Pancreas (tissue), 10 donors: ENCODE data around the gene OGG1. TPM values are rescaled to one million over a fixed set of nuclear protein-coding genes. Genes with fewer than 3 reads are reported as not detected.

Experiments used
- ATAC-seq, 4 donors: fragments of 200-7000 bp; cut with Tn5 transposase; one replicate each; pipeline versions ENCODE4 v1.8.0 to v1.9.1; 2020; ENCODE audit warnings: mild to moderate bottlenecking in 4 of 4, moderate library complexity in 4 of 4
- DNase-seq, 6 donors: peaks; one replicate each; pipeline ENCODE4 v3.0.0-alpha.2; 2020
- FAIRE-seq: peaks from 2 replicates; lab custom pipeline; 2012; peaks lifted over from hg19 to GRCh38; lab: Jason Lieb, UNC
- H3K27ac ChIP-seq, 4 donors: fragments of 200-600 bp; sonication (generic); 1 replicate in 3 of 4; 2 replicates in 1 of 4; pipeline versions ENCODE4 v1.5.0 to v1.8.0; 2020
- H3K27me3 ChIP-seq, 4 donors: fragments of 200-600 bp; one replicate each; pipeline ENCODE4 v1.8.0; 2021
- H3K36me3 ChIP-seq, 3 donors: fragments of 200-600 bp; sonication (generic) in 1 of 3; one replicate each; pipeline versions ENCODE4 v1.5.0 to v1.8.0; 2020 to 2021
- H3K4me1 ChIP-seq, 3 donors: fragments of 200-600 bp; one replicate each; pipeline ENCODE4 v1.8.0; 2021
- H3K4me3 ChIP-seq, 4 donors: fragments of 200-600 bp; sonication (generic) in 2 of 4; one replicate each; pipeline versions ENCODE4 v1.5.0 to v1.8.0; 2020 to 2021
- H3K9me3 ChIP-seq, 4 donors: fragments of 200-600 bp; one replicate each; pipeline ENCODE4 v1.8.0; 2021
- WGBS, 2 donors: extraction: QIAGEN DNeasy Blood & Tissue Kit; methylation state at CpG; one replicate each; pipeline ENCODE4 v1.1.7; 2013; 5-methylcytosine and 5-hydroxymethylcytosine counted together
- intact Hi-C, 3 donors: fragments of 100-400 bp; cut with DNase I; formaldehyde crosslinking; loops; one replicate each; pipeline versions ENCODE4 v1.11.1 to v1.14.2; 2022
- polyA plus RNA-seq, 2 donors: library from polyadenylated mRNA; stranded (reverse); fragments of 200-250 nt; gene quantifications; one replicate each; pipeline ENCODE4 v1.2.3, GENCODE V29; 2013
- total RNA-seq, 6 donors: library from RNA; stranded (reverse); fragmentation: NEBNext Ultra II Directional in 4 of 6; extraction: Animal tissue kit (Norgen Biotek cat#: 25700) in 4 of 6; gene quantifications; one replicate each; pipeline versions ENCODE4 v1.2.1 to v1.2.4, GENCODE V29; 2021 to 2023
- TF ChIP-seq, protein P1 (sequence below), 4 donors: fragments of 200-600 bp; sonication (generic) in 3 of 4; IDR thresholded peaks; one replicate each; pipeline versions ENCODE4 v1.5.0 to v1.8.0; 2021; ENCODE audit warnings: antibody characterized with exemption in 4 of 4
- donor health status: healthy with polysubstance abuse.
- donor health status: DM: no; HTN: no; CAD: no; lungs with moderate emphysema.
- donor health status: DM: no; HTN: no; CAD: no.
- donor health status: control.
- donor health status: control.
- donor health status: Bipolar disorder and iron deficiency.
- donor health status: DM: yes; HTN: yes; CAD: no.
- donor health status: DM: no; HTN: no; CAD: no.
- donor health status: DM: no; HTN: no; CAD: no.
- donor health status: DM: yes; HTN: yes; CAD: no.

The OGG1 gene
- total and polyA plus RNA-seq, 8 donors, result 5.9 to 13.9 (median 9.1) TPM

- intact Hi-C loops, result no loop called here
Measured at GRCh38 chr3:9716801-9717555, 32.8 kb upstream of the OGG1 start.

DNA sequence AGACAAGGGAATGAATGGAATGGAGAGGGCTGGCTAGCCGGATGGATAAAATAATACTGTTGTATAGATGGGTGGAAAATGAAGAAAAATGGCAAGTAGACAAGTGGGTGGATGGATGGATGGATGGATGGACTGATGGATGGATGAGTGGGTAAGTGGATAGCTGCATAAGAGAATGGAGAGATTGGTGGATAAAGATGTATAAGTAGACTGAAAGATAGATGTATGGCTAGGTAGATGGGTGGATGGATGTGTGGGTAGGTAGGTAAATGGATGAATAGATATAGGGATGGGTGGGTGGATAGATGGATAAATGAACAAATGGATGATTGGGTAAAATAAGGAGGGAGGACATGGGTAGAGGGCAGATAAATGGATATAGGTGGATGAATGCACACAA lies 32.2 kb upstream of the OGG1 start:
- Histone ChIP-seq H3K4me1 (peaks cover 0 to 4% (median 0%) of the 10 kb centered on the region in 3 donors), H3K27me3 (no peaks in the 10 kb centered on the region), H3K9me3 (no peaks in the 10 kb centered on the region), H3K4me3 (no peak overlapping the region), H3K27ac (no peak overlapping the region), H3K36me3 (no peaks in the 10 kb centered on the region)
- TF ChIP-seq, protein P1, sequence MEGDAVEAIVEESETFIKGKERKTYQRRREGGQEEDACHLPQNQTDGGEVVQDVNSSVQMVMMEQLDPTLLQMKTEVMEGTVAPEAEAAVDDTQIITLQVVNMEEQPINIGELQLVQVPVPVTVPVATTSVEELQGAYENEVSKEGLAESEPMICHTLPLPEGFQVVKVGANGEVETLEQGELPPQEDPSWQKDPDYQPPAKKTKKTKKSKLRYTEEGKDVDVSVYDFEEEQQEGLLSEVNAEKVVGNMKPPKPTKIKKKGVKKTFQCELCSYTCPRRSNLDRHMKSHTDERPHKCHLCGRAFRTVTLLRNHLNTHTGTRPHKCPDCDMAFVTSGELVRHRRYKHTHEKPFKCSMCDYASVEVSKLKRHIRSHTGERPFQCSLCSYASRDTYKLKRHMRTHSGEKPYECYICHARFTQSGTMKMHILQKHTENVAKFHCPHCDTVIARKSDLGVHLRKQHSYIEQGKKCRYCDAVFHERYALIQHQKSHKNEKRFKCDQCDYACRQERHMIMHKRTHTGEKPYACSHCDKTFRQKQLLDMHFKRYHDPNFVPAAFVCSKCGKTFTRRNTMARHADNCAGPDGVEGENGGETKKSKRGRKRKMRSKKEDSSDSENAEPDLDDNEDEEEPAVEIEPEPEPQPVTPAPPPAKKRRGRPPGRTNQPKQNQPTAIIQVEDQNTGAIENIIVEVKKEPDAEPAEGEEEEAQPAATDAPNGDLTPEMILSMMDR (IDR thresholded peaks at IDR 0.05), result no peak
- ATAC-seq (no peak), DNase-seq (no peak), FAIRE-seq (no peak)
- WGBS, 2 donors, result 38 to 68% methylated on average over 1 of the region's 1 CpG
- intact Hi-C loops, result no loop called here

More at GRCh38 chr3:9716801-9717555, 32.8 kb upstream of the OGG1 start:
- FAIRE-seq, result no peak
- DNase-seq, result no peak
- Histone ChIP-seq H3K27me3 (no peaks in the 10 kb centered on the region), H3K27ac (no peak overlapping the region), H3K9me3 (no peaks in the 10 kb centered on the region), H3K36me3 (no peaks in the 10 kb centered on the region), H3K4me3 (no peak overlapping the region), H3K4me1 (peaks cover 0 to 4% (median 0%) of the 10 kb centered on the region in 3 donors)
- no peak for ATAC-seq
- WGBS, 2 donors, result 55 to 66% methylated on average over 5 of the region's 5 CpGs
- TF ChIP-seq, protein P1 (IDR thresholded peaks at IDR 0.05), result no peak

DNA sequence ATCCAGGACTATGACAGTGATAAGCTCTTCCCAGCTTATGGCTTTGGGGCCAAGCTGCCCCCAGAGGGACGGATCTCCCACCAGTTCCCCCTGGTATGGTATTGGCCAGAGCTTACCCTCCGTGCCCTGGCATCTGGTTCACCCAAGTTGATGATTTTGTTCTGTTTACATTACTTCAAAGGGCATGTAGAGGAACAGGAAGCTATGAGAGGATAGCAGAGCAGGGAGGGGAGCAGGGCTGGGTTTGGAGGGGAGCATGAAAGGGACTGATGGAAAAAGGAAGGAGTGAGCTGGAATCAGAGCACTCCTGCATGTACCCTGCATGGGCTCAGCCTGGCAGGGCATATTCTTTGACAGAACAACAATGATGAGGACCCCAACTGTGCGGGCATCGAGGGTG lies 31.6 kb upstream of the OGG1 start:
- no peak for DNase-seq
- Histone ChIP-seq H3K36me3 (no peaks in the 10 kb centered on the region), H3K4me1 (peaks cover 0 to 4% (median 0%) of the 10 kb centered on the region in 3 donors), H3K27me3 (no peaks in the 10 kb centered on the region), H3K4me3 (no peak overlapping the region), H3K9me3 (no peaks in the 10 kb centered on the region), H3K27ac (no peak overlapping the region)
- no peak for FAIRE-seq
- TF ChIP-seq, protein P1 (IDR thresholded peaks at IDR 0.05), result no peak
- 49 to 63% methylated on average over 4 of the region's 4 CpGs for WGBS, 2 donors
- intact Hi-C loops, result no loop called here
- no peak for ATAC-seq

GRCh38 chr3:9721015-9721699 lies 28.6 kb upstream of the OGG1 start:
- ATAC-seq (no peak), FAIRE-seq (no peak), DNase-seq (no peak)
- H3K27ac ChIP-seq, result no peak overlapping the region
- TF ChIP-seq, protein P1 (IDR thresholded peaks at IDR 0.05), result no peak
- no peaks in the 10 kb centered on the region for H3K9me3 ChIP-seq
- H3K4me3 ChIP-seq, result no peak overlapping the region
- H3K27me3 ChIP-seq, result no peaks in the 10 kb centered on the region
- intact Hi-C loops, result no loop called here
- H3K36me3 ChIP-seq, result no peaks in the 10 kb centered on the region
- WGBS, 2 donors, result 26 to 40% methylated on average over 7 of the region's 7 CpGs
- H3K4me1 ChIP-seq, result peaks cover 0 to 2% (median 0%) of the 10 kb centered on the region in 3 donors

GRCh38 chr3:9721700-9722060 lies 28.1 kb upstream of the OGG1 start:
- TF ChIP-seq, protein P1 (IDR thresholded peaks at IDR 0.05), result no peak
- H3K27me3 ChIP-seq, result no peaks in the 10 kb centered on the region
- FAIRE-seq, result no peak
- intact Hi-C loops, result no loop called here
- no peak overlapping the region for H3K27ac ChIP-seq
- no peaks in the 10 kb centered on the region for H3K9me3 ChIP-seq
- H3K4me3 ChIP-seq, result no peak overlapping the region
- no peak for DNase-seq
- no peaks in the 10 kb centered on the region for H3K4me1 ChIP-seq
- no peak for ATAC-seq
- no peaks in the 10 kb centered on the region for H3K36me3 ChIP-seq
- 76 to 83% methylated on average over 2 of the region's 2 CpGs for WGBS, 2 donors
